Measurements from ENCODE around the gene SECTM1. TPM values are rescaled to one million over a fixed set of nuclear protein-coding genes. Genes with fewer than 3 reads are reported as not detected.

The SECTM1 gene
- total and polyA plus RNA-seq, 2 experiments from 2014 or later = 0.21 to 1.3 TPM

- Mint-ChIP-seq H3K4me1 (peaks cover 35% of the 10 kb centered on the region), H3K36me3 (ENCODE audit: low read depth) (peaks cover 7% of the 10 kb centered on the region), H3K4me3 (no peak overlapping the region; the same call in 2 of the 3 replicates), H3K27me3 (ENCODE audit: insufficient read depth, low read depth, poor library complexity) (peaks cover 21% of the 10 kb centered on the region), H3K27ac (no peak overlapping the region), H3K9me3 (no peaks in the 10 kb centered on the region; the same call in 2 of the 3 replicates)
- Histone ChIP-seq H3K4me1 (ENCODE audit: insufficient read depth) (peaks cover 4% of the 10 kb centered on the region; the same call in 1 of the 2 replicates), H3K36me3 (ENCODE audit: insufficient read depth) (no peaks in the 10 kb centered on the region), H3K9me2 (ENCODE audit: insufficient read depth) (no peaks in the 10 kb centered on the region), H4K20me1 (replicated peaks; ENCODE audit: insufficient read depth) (peaks cover 11% of the 10 kb centered on the region), H3K4me3 (no peak overlapping the region), H3K79me2 (replicated peaks; ENCODE audit: insufficient read depth) (peaks cover 7% of the 10 kb centered on the region), H3F3A (replicated peaks; ENCODE audit: low read depth) (0 out of 2 replicates have a peak, but pooled peaks cover 14% of the 10 kb centered on the region), H2AFZ (no peak overlapping the region), H3K4me2 (no peak overlapping the region), H3K27ac (ENCODE audit: low read depth) (no peak overlapping the region), H3K27me3 (ENCODE audit: insufficient read depth) (no peaks in the 10 kb centered on the region)
- DNase-seq (ENCODE audit: low spot score) (no peak), ATAC-seq (no peak)
- TF ChIP-seq POLR2AphosphoS5 (IDR thresholded peaks at IDR 0.05; ENCODE audit: low read depth) (no peak), ZNF114 (CRISPR knock-in tag; IDR thresholded peaks at IDR 0.05) (no peak), CREB1 (CRISPR knock-in tag; IDR thresholded peaks at IDR 0.05; ENCODE audit: low read depth) (no peak)
- TF ChIP-seq, protein P1, sequence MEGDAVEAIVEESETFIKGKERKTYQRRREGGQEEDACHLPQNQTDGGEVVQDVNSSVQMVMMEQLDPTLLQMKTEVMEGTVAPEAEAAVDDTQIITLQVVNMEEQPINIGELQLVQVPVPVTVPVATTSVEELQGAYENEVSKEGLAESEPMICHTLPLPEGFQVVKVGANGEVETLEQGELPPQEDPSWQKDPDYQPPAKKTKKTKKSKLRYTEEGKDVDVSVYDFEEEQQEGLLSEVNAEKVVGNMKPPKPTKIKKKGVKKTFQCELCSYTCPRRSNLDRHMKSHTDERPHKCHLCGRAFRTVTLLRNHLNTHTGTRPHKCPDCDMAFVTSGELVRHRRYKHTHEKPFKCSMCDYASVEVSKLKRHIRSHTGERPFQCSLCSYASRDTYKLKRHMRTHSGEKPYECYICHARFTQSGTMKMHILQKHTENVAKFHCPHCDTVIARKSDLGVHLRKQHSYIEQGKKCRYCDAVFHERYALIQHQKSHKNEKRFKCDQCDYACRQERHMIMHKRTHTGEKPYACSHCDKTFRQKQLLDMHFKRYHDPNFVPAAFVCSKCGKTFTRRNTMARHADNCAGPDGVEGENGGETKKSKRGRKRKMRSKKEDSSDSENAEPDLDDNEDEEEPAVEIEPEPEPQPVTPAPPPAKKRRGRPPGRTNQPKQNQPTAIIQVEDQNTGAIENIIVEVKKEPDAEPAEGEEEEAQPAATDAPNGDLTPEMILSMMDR (conservative IDR thresholded peaks at IDR 0.05; ENCODE audit: low read depth in 2 of 2) = no peak
Observed at GRCh38 chr17:82276938-82277337, 56.6 kb downstream of the SECTM1 start.

GRCh38 chr17:82275326-82275725 is 58.2 kb downstream of the SECTM1 start:
- H3K4me1 Mint-ChIP-seq = peaks cover 43% of the 10 kb centered on the region
- peaks cover 23% of the 10 kb centered on the region for H3K36me3 Mint-ChIP-seq (ENCODE audit: low read depth)
- peaks cover 20% of the 10 kb centered on the region for H3K27me3 Mint-ChIP-seq (ENCODE audit: insufficient read depth, low read depth, poor library complexity)
- no peak overlapping the region for H3K4me3 Mint-ChIP-seq
- no peak for ATAC-seq
- peaks cover 27% of the 10 kb centered on the region for H4K20me1 ChIP-seq (replicated peaks; ENCODE audit: insufficient read depth)
- H3K9me2 ChIP-seq (ENCODE audit: insufficient read depth) = no peaks in the 10 kb centered on the region
- H3K27me3 ChIP-seq (ENCODE audit: insufficient read depth) = no peaks in the 10 kb centered on the region
- peaks cover 13% of the 10 kb centered on the region for H3K4me1 ChIP-seq (ENCODE audit: insufficient read depth)
- no peak overlapping the region for H3K27ac Mint-ChIP-seq
- no peak overlapping the region for H2AFZ ChIP-seq
- H3K79me2 ChIP-seq (replicated peaks; ENCODE audit: insufficient read depth) = peaks cover 23% of the 10 kb centered on the region
- 0 out of 2 replicates have a peak, but pooled peaks cover 11% of the 10 kb centered on the region for H3F3A ChIP-seq (replicated peaks; ENCODE audit: low read depth)
- H3K4me3 ChIP-seq = no peak overlapping the region
- H3K36me3 ChIP-seq (ENCODE audit: insufficient read depth) = no peaks in the 10 kb centered on the region
- H3K27ac ChIP-seq (ENCODE audit: low read depth) = no peak overlapping the region
- no peak for DNase-seq (ENCODE audit: low spot score)
- H3K4me2 ChIP-seq = no peak overlapping the region
- no peaks in the 10 kb centered on the region; the same call in 2 of the 3 replicates for H3K9me3 Mint-ChIP-seq
- TF ChIP-seq POLR2AphosphoS5 (IDR thresholded peaks at IDR 0.05; ENCODE audit: low read depth) (no peak), ZNF114 (CRISPR knock-in tag; IDR thresholded peaks at IDR 0.05) (no peak), NANOG (IDR thresholded peaks at IDR 0.05; ENCODE audit: borderline replicate concordance) (no peak), EZH2 (IDR thresholded peaks at IDR 0.05; ENCODE audit: low read depth, unreplicated experiment) (no peak), CREB1 (CRISPR knock-in tag; IDR thresholded peaks at IDR 0.05; ENCODE audit: low read depth) (no peak), EZH2phosphoT487 (IDR thresholded peaks at IDR 0.05; ENCODE audit: unreplicated experiment) (no peak), STAT1 (IDR thresholded peaks at IDR 0.05; ENCODE audit: unreplicated experiment) (no peak), JUNB (IDR thresholded peaks at IDR 0.05; ENCODE audit: unreplicated experiment) (no peak), ZNF462 (CRISPR knock-in tag; IDR thresholded peaks at IDR 0.05) (no peak)
- TF ChIP-seq, protein P2, sequence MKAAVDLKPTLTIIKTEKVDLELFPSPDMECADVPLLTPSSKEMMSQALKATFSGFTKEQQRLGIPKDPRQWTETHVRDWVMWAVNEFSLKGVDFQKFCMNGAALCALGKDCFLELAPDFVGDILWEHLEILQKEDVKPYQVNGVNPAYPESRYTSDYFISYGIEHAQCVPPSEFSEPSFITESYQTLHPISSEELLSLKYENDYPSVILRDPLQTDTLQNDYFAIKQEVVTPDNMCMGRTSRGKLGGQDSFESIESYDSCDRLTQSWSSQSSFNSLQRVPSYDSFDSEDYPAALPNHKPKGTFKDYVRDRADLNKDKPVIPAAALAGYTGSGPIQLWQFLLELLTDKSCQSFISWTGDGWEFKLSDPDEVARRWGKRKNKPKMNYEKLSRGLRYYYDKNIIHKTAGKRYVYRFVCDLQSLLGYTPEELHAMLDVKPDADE (IDR thresholded peaks at IDR 0.05) = no peak
